Neural cell (in vitro differentiated cells): ENCODE data around the gene TCFL5. TPM values are rescaled to one million over a fixed set of nuclear protein-coding genes. Genes with fewer than 3 reads are reported as not detected.

Experiments used
- H2AFZ ChIP-seq: fragments of 200-600, 300-800 bp; sonication (generic), shearing (Covaris generic); 2 replicates; pipeline ENCODE4 v1.6.0; 2014; ENCODE audit warnings: low read depth, mild to moderate bottlenecking, antibody characterized with exemption, low read length, moderate library complexity
- H3F3A ChIP-seq: fragments of 200-600 bp; shearing (Covaris generic); 2 replicates; pipeline ENCODE4 v1.6.1; 2016; ENCODE audit warnings: mild to moderate bottlenecking, moderate library complexity, mixed read lengths, antibody characterized with exemption, low read length; ENCODE audit not compliant: insufficient read depth, poor library complexity, severe bottlenecking
- H3K27ac ChIP-seq: fragments of 200-600, 300-800 bp; sonication (generic), shearing (Covaris generic); 2 replicates; pipeline ENCODE4 v1.5.1; 2014; ENCODE audit warnings: mild to moderate bottlenecking, low read length, moderate library complexity
- H3K27me3 ChIP-seq: fragments of 300-800, 200-600 bp; sonication (generic), shearing (Covaris generic); 2 replicates; pipeline ENCODE4 v1.6.0; 2014; ENCODE audit warnings: mild to moderate bottlenecking, low read depth, low read length, moderate library complexity; ENCODE audit not compliant: insufficient read depth
- H3K36me3 ChIP-seq: fragments of 300-800, 200-600 bp; sonication (generic), shearing (Covaris generic); 2 replicates; pipeline ENCODE4 v1.5.1; 2014; ENCODE audit warnings: mild to moderate bottlenecking, antibody characterized with exemption, low read length, moderate library complexity; ENCODE audit not compliant: insufficient read depth
- H3K4me2 ChIP-seq: fragments of 300-800, 200-600 bp; sonication (generic), shearing (Covaris generic); 2 replicates; pipeline ENCODE4 v1.6.0; 2014; ENCODE audit warnings: mild to moderate bottlenecking, low read length
- H3K4me3 ChIP-seq: fragments of 300-800, 200-600 bp; sonication (generic), shearing (Covaris generic); 2 replicates; pipeline ENCODE4 v1.5.1; 2014; ENCODE audit warnings: mild to moderate bottlenecking, low read length, moderate library complexity
- H3K79me2 ChIP-seq: fragments of 200-600 bp; shearing (Covaris generic); replicated peaks from 2 replicates; pipeline ENCODE4 v1.6.0; 2014; ENCODE audit warnings: mild to moderate bottlenecking, low read length, moderate library complexity; ENCODE audit not compliant: insufficient read depth
- H3K9ac ChIP-seq: fragments of 300-800, 200-600 bp; sonication (generic), shearing (Covaris generic); 2 replicates; pipeline ENCODE4 v1.6.1; 2016; ENCODE audit warnings: mild to moderate bottlenecking, low read length, mixed read lengths
- H3K9me2 ChIP-seq: fragments of 200-600 bp; shearing (Covaris generic); 2 replicates; pipeline ENCODE4 v1.6.1; 2016; ENCODE audit warnings: mild to moderate bottlenecking, low read length, mixed read lengths; ENCODE audit not compliant: insufficient read depth
- H3K9me3 ChIP-seq: fragments of 200-600, 300-800 bp; sonication (generic), shearing (Covaris generic); 2 replicates; pipeline ENCODE4 v1.6.1; 2016; ENCODE audit warnings: mild to moderate bottlenecking, mixed run types, low read length, moderate library complexity, mixed read lengths
- H4K20me1 ChIP-seq: fragments of 200-600 bp; shearing (Covaris generic); 2 replicates; pipeline ENCODE4 v1.6.1; 2016; ENCODE audit warnings: mild to moderate bottlenecking, mixed run types; ENCODE audit not compliant: insufficient read depth
- EP300 ChIP-seq: fragments of 450-650 bp; conservative IDR thresholded peaks from 2 replicates; pipeline ENCODE4 v1.6.1; 2014; ENCODE audit warnings: antibody characterized with exemption, mild to moderate bottlenecking, moderate library complexity; ENCODE audit not compliant: poor library complexity, severe bottlenecking
- EZH2 ChIP-seq: fragments of 200-600, 300-800 bp; shearing (Covaris generic), sonication (generic); IDR thresholded peaks from 2 replicates; pipeline ENCODE4 v1.6.1; 2014; ENCODE audit warnings: antibody characterized with exemption, low read length, borderline replicate concordance, mild to moderate bottlenecking; ENCODE audit not compliant: insufficient read depth, poor library complexity, severe bottlenecking
- MXI1 ChIP-seq: fragments of 450-650 bp; conservative IDR thresholded peaks from 2 replicates; pipeline ENCODE4 v1.6.1; 2014; ENCODE audit warnings: antibody characterized with exemption, mild to moderate bottlenecking; ENCODE audit not compliant: poor library complexity, severe bottlenecking
- POLR2AphosphoS5 ChIP-seq: IDR thresholded peaks from 2 replicates; pipeline ENCODE4 v1.6.1; 2012
- RAD21 ChIP-seq: fragments of 450-650 bp; conservative IDR thresholded peaks from 2 replicates; pipeline ENCODE4 v1.6.1; 2014; ENCODE audit warnings: antibody characterized with exemption, mild to moderate bottlenecking, moderate library complexity
- SMC3 ChIP-seq: fragments of 450-650 bp; conservative IDR thresholded peaks from 2 replicates; pipeline ENCODE4 v1.6.1; 2014; ENCODE audit warnings: antibody characterized with exemption, mild to moderate bottlenecking, moderate library complexity; ENCODE audit not compliant: poor library complexity
- TAF1 ChIP-seq: IDR thresholded peaks from 2 replicates; pipeline ENCODE4 v1.6.1; 2012; ENCODE audit warnings: low read depth
- polyA plus RNA-seq: library from polyadenylated mRNA; depleted of rRNA; stranded (reverse); fragments of >200 nt; gene quantifications from 2 replicates; pipeline ENCODE4 v1.2.3, GENCODE V29; 2014
- TF ChIP-seq, protein P1 (sequence below): IDR thresholded peaks from 2 replicates; pipeline ENCODE4 v1.6.1; 2012; ENCODE audit warnings: borderline replicate concordance
- TF ChIP-seq, protein P2 (sequence below): fragments of 450-650 bp; IDR thresholded peaks from 2 replicates; pipeline ENCODE4 v1.5.1; 2014; ENCODE audit warnings: antibody characterized with exemption, mild to moderate bottlenecking, moderate library complexity; ENCODE audit not compliant: poor library complexity, severe bottlenecking

Gene TCFL5
- polyA plus RNA-seq, 1 donor from 2014 or later: 9.8 TPM

GRCh38 chr20:62908971-62909791 is 47.6 kb upstream of the TCFL5 start:
- Histone ChIP-seq H3K36me3 (peaks cover 8% of the 10 kb centered on the region), H3K4me2 (no peak overlapping the region), H3K4me3 (no peak overlapping the region), H3K79me2 (peaks cover 38% of the 10 kb centered on the region), H3K9me3 (no peaks in the 10 kb centered on the region), H3F3A (no peaks in the 10 kb centered on the region), H4K20me1 (peaks cover 13% of the 10 kb centered on the region), H3K27ac (no peak overlapping the region), H3K27me3 (no peaks in the 10 kb centered on the region), H2AFZ (no peak overlapping the region), H3K9ac (no peak overlapping the region), H3K9me2 (no peaks in the 10 kb centered on the region)
- no peak for TF ChIP-seq POLR2AphosphoS5
- no peak for TF ChIP-seq EP300
- TF ChIP-seq, protein P1, sequence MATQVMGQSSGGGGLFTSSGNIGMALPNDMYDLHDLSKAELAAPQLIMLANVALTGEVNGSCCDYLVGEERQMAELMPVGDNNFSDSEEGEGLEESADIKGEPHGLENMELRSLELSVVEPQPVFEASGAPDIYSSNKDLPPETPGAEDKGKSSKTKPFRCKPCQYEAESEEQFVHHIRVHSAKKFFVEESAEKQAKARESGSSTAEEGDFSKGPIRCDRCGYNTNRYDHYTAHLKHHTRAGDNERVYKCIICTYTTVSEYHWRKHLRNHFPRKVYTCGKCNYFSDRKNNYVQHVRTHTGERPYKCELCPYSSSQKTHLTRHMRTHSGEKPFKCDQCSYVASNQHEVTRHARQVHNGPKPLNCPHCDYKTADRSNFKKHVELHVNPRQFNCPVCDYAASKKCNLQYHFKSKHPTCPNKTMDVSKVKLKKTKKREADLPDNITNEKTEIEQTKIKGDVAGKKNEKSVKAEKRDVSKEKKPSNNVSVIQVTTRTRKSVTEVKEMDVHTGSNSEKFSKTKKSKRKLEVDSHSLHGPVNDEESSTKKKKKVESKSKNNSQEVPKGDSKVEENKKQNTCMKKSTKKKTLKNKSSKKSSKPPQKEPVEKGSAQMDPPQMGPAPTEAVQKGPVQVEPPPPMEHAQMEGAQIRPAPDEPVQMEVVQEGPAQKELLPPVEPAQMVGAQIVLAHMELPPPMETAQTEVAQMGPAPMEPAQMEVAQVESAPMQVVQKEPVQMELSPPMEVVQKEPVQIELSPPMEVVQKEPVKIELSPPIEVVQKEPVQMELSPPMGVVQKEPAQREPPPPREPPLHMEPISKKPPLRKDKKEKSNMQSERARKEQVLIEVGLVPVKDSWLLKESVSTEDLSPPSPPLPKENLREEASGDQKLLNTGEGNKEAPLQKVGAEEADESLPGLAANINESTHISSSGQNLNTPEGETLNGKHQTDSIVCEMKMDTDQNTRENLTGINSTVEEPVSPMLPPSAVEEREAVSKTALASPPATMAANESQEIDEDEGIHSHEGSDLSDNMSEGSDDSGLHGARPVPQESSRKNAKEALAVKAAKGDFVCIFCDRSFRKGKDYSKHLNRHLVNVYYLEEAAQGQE: no peak
- no peak for TF ChIP-seq MXI1
- no peak for TF ChIP-seq EZH2
- TF ChIP-seq RAD21: no peak
- TF ChIP-seq TAF1: no peak
- no peak for TF ChIP-seq SMC3

- TF ChIP-seq, protein P2, sequence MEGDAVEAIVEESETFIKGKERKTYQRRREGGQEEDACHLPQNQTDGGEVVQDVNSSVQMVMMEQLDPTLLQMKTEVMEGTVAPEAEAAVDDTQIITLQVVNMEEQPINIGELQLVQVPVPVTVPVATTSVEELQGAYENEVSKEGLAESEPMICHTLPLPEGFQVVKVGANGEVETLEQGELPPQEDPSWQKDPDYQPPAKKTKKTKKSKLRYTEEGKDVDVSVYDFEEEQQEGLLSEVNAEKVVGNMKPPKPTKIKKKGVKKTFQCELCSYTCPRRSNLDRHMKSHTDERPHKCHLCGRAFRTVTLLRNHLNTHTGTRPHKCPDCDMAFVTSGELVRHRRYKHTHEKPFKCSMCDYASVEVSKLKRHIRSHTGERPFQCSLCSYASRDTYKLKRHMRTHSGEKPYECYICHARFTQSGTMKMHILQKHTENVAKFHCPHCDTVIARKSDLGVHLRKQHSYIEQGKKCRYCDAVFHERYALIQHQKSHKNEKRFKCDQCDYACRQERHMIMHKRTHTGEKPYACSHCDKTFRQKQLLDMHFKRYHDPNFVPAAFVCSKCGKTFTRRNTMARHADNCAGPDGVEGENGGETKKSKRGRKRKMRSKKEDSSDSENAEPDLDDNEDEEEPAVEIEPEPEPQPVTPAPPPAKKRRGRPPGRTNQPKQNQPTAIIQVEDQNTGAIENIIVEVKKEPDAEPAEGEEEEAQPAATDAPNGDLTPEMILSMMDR: peak; percentile 50
- no peak for TF ChIP-seq MXI1
- peak; percentile 22 for TF ChIP-seq SMC3
- no peak for TF ChIP-seq POLR2AphosphoS5
- no peak for TF ChIP-seq TAF1
- TF ChIP-seq, protein P1: no peak
- TF ChIP-seq RAD21: no peak
- no peak for TF ChIP-seq EP300
- no peak for TF ChIP-seq EZH2
- Histone ChIP-seq H3K79me2 (peaks cover 23% of the 10 kb centered on the region), H3K36me3 (peaks cover 8% of the 10 kb centered on the region), H3K9me3 (no peaks in the 10 kb centered on the region), H3K4me3 (no peak overlapping the region), H3K9me2 (no peaks in the 10 kb centered on the region), H4K20me1 (peaks cover 12% of the 10 kb centered on the region), H3K9ac (no peak overlapping the region), H3K27ac (no peak overlapping the region), H3F3A (no peaks in the 10 kb centered on the region), H2AFZ (no peak overlapping the region), H3K4me2 (no peak overlapping the region), H3K27me3 (no peaks in the 10 kb centered on the region)
Observed at GRCh38 chr20:62907384-62908317, 46.0 kb upstream of the TCFL5 start.
